Activated CD4-positive, alpha-beta T cell treated with anti-CD3 and anti-CD28 coated beads for 4 hours (primary cell): ENCODE measurements around the gene FOXK1.

ENCODE experiments used
- DNase-seq, 2 donors: peaks; one replicate each; pipeline ENCODE4 v3.0.0-alpha.2; 2020

The FOXK1 gene

GRCh38 chr7:4745971-4746919 lies 64.2 kb downstream of the FOXK1 start:
- DNase-seq = no peak

GRCh38 chr7:4747013-4747412 lies 64.9 kb downstream of the FOXK1 start:
- DNase-seq = no peak

GRCh38 chr7:4747746-4748145 lies 65.7 kb downstream of the FOXK1 start:
- no peak for DNase-seq

GRCh38 chr7:4748231-4748681 lies 66.2 kb downstream of the FOXK1 start:
- no peak for DNase-seq

GRCh38 chr7:4749363-4749762 lies 67.3 kb downstream of the FOXK1 start:
- no peak for DNase-seq

- DNase-seq = no peak
Observed at GRCh38 chr7:4749798-4750197, 67.7 kb downstream of the FOXK1 start.

GRCh38 chr7:4751398-4751947 lies 69.4 kb downstream of the FOXK1 start:
- DNase-seq = no peak

GRCh38 chr7:4753598-4754432 lies 71.7 kb downstream of the FOXK1 start:
- peak; percentile 82 to 89 for DNase-seq

GRCh38 chr7:4754433-4755010 lies 72.4 kb downstream of the FOXK1 start:
- no peak for DNase-seq

GRCh38 chr7:4755045-4755444 lies 73.0 kb downstream of the FOXK1 start:
- no peak for DNase-seq

GRCh38 chr7:4758111-4758510 lies 76.0 kb downstream of the FOXK1 start:
- no peak for DNase-seq

- no peak for DNase-seq
Observed at GRCh38 chr7:4758791-4759190, 76.7 kb downstream of the FOXK1 start.

- DNase-seq = no peak
Observed at GRCh38 chr7:4759211-4759610, 77.1 kb downstream of the FOXK1 start.

- DNase-seq = no peak
Observed at GRCh38 chr7:4760952-4761351, 78.9 kb downstream of the FOXK1 start.

GRCh38 chr7:4762121-4763055 lies 80.3 kb downstream of the FOXK1 start:
- no peak for DNase-seq

- no peak for DNase-seq
Observed at GRCh38 chr7:4763091-4763793, 81.1 kb downstream of the FOXK1 start.

- no peak for DNase-seq
Observed at GRCh38 chr7:4763794-4764185, 81.7 kb downstream of the FOXK1 start.

GRCh38 chr7:4764402-4765007 lies 82.4 kb downstream of the FOXK1 start:
- DNase-seq = no peak

- DNase-seq = no peak
Observed at GRCh38 chr7:4765776-4766490, 83.8 kb downstream of the FOXK1 start.
